Measurements from ENCODE around the gene ULK4.
"Not testable (repeated sequence)": the region's sequence is repeated elsewhere in the genome, so short reads cannot be mapped to it uniquely, and the experiment has no call there.

Gene ULK4

DNA sequence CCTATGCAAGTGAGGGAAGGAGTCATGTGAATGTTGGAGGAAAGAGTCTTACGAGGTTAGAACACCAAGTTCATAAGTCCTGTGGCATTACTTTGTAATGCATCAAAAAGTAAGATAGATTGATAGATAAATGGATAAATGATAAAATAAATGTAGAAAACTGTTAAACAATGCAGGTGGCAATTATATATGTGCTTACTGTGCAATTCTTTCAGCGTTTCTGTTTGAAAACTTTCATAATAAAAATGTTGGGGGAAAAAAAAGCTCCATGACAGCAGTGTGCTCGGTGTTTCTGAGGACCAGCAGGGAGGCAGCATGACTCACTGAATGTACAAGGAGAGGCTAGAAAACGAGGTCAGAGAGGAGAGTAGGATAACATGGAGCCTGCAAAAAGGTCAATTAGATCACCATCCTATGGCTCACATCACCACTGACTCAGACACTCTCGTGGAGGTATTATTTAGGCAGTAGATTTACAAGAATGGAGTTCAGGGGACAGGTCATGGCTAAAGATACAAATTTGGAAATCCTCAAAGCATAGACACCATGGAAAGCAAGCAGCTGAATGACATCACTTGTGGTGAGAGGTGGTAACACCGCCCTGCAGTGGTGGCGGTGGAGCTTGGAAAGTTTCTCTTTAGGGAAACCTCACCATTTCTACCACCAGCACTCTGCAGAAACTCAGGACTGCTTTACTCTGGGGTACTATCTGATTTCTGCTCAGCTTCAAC lies 542.8 kb downstream of the ULK4 start:
- DNase-seq: no peak

DNA sequence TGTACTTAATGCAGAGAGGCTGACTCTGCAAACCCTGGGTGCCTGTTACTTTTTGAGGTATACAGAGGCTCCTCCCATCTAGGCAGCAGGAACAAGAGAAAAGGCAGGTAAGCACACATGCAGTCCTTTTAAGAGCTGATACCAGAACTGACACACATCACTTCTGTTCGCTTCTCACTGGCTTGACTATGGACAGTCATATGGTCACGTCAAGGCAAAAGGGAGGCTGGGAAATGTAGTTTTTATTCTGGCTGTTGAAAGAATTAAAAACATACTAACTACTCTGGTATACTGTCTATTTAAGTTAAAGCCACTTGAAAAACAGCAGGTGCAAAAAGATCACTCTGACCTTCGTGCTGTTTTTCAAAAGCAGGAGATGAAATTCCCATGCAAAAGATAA lies 544.3 kb downstream of the ULK4 start:
- no peak for DNase-seq

DNA sequence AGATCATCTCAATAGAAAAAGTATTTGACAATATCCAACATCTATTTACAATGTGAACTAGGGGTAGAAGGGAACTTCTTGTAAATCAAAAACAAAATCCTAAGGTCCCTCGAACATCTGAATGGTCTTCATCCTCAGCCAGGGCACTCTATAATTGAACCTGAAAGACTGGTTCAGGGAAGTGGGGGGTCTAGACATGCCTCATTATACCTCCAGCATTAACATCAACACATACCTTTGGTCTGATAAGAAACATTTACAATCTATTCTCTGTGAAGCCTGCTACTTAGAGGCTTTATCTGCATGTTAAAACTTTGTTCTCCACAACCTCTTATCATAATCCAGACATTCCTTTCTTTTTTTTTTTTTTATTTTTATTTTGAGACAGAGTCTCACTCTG lies 550.8 kb downstream of the ULK4 start:
- DNase-seq: no peak

DNA sequence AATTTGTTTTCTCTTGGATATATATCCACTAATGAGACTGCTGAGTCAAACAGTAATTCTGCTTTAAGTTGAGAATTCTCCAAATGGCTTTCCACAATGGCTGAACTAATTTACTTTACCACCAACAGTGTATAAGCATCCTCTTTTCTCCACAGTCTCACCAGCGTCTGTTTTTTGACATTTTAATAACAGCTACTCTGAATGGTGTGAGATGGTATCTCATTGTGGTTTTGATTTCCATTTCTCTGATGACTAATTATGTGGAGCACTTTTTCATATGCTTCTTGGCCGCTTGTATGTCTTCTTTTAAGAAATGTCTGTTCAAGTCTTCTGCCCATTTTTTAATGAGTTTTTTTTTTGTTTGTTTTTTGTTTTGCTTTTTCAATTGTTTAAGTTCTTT lies 556.4 kb downstream of the ULK4 start:
- no peak for DNase-seq

DNA sequence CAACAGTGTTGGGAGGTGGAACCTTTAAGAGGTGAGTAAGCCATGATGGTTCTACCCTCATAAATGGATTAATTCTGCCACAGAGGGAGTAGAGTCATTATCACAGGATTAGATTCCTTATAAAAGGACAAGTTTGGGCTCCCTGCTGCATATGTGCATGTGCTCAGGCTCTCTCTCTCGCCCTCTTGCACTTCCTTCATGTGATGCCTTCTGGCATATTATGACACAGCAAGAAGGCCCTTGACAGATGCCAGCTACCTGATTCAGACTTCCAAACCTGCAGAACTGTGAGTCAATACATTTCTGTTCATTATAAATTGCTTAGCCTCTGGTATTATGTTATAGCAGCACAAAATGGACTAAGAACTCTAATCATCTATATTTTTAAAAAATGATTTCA lies 557.3 kb downstream of the ULK4 start:
- DNase-seq: no peak

DNA sequence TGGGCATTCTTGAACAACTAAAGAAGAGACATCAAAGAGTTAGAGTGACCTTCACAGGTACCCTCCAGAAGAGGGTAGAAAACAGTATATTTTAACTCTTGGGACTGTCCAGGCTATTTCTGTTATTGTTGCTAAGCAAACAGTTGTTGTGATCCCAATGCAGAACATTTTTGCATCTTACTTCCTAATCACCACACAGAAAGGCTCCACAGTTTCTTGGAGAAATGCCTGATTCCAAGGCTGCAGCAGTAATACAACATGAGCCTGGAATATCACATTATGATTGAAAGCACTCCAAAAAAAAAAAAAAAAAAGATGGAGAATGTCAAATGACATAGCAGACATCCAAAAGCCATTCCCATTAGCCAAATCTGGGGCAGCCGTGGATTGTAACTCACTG lies 567.0 kb downstream of the ULK4 start:
- no peak for DNase-seq

DNA sequence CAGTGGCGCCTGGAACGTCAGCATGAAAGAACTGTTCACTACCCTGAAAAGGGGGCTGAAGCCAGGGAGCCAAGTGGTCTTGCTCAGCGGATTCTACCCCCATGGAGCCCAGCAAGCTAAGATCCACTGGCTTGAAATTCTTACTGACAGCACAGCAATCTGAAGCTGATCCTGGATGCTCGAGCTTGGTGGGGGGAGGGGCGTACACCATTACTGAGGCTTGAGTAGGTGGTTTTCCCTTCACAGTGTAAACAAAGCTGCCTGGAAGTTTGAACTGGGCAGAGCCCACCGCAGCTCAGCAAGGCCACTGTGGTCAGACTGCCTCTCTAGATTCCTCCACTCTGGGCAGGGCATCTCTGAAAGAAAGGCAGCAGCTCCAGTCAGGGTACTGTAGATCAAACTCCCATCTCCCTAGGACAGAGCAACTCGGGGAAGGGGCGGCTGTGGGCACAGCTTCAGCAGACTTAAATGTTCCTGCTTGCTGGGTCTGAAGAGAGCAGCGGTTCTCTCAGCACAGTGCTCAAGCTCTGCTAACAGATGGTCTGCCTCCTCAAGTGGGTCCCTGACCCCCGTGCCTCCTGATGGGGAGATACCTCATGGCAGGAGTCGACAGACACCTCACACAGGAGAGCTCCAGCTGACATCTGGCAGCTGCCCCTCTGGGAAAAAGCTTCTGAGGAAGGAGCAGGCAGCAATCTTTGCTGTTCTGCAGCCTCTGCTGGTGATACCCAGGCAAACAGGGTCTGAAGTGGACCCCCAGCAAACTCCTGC lies 591.0 kb downstream of the ULK4 start:
- DNase-seq: not testable (repeated sequence)

DNA sequence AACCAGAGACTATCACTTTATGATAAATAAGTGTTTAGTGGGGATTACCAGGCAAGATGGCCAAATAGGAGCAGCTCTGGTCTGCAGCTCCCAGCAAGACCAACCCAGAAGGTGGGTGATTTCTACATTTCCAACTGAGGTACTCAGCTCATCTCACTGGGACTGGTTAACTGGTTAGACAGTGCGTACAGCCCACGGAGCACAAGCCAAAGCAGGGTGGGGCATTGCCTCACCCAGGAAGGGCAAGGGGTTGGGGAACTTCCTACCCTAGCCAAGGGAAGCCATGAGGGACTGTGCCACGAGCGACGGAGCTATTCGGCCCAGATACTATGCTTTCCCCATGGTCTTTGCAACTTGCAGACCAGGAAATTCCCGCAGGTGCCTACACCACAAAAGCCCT lies 591.6 kb downstream of the ULK4 start:
- DNase-seq: no peak

DNA sequence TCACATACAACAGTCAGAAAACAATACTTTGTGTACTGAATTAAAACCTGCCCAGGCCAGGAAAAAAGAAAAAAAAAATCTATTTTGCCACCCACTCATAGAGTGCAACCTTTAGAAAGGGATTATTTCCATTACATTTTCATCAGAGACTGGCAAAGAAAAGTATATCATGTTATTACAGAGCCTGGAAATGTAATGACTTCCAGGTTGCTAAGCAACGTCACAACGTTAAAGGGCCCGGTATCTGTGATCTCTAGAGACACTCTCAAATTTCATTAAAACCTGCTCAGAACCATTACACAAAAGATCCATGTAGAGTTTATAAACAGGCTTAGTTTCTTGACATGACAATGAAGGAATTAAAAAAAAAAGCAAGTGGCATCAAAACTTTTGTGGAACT lies 592.1 kb downstream of the ULK4 start:
- no peak for DNase-seq

DNA sequence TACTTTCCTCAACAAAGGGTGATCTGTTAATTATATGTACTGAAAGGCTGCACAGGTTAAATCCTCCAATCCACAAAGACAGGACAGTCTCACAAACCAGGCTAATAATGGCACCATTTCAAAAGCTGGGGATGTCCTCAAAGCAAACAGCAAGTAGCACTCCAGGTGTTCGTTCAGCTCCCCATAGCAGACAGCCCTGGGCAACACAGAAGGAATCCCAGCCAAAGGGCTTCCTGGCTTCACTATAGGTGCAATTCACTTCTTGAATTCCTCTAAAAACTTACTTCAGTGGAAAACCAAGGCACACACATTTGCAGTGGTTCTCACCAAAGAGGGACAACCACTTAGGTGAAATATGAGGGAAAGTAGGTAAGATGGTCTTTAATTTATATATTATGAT lies 595.9 kb downstream of the ULK4 start:
- DNase-seq: no peak

DNA sequence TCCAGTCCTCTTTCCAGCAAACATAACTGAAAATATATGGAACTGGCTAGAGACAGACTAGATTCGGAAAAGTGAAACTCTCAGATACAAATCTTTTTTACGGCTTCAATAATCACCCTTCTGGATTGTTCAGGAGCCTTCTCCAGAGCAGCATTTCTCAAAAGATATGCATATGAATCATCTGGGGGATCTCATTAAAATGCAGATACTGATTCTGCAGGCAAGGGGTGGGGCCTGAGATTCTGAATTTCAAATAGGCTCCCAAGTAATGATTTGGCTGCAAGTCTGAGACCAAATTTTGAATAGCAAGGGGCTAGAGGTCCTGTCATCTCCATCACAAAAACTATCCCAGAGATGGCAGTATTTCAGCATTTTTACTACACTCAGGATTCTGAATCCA lies 597.2 kb downstream of the ULK4 start:
- DNase-seq: no peak

DNA sequence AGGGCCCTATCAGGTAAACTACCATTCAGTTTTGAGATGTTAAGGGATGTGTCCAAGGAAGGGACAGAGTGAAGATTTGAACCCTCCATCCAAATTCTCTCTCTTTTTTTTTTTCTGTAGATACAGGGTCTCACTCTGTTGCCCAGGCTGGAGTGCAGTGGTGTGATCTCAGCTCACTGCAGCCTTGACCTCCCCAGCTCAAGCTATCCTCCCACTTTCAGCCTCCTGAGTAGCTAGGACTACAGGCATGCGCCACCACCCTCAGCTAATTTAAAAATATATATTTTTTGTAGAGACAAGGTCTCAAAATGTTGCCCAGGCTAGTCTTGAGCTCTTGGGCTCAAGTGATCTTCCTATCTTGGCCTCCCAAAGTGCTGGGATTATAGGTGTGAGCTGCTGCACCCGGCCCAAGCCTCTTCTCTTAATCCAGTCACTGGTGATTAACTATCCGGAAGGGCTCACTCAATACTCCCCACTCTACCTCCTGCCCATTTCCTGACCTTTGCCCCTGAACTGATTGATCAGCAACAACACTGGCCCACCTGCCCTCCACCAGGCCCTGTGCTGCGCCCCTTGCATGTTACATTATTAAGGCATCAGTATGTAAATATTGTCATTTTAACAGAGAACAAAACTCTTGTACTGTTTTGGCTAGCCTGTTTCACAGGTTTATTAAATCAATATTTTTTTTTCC lies 597.9 kb downstream of the ULK4 start:
- no peak for DNase-seq

DNA sequence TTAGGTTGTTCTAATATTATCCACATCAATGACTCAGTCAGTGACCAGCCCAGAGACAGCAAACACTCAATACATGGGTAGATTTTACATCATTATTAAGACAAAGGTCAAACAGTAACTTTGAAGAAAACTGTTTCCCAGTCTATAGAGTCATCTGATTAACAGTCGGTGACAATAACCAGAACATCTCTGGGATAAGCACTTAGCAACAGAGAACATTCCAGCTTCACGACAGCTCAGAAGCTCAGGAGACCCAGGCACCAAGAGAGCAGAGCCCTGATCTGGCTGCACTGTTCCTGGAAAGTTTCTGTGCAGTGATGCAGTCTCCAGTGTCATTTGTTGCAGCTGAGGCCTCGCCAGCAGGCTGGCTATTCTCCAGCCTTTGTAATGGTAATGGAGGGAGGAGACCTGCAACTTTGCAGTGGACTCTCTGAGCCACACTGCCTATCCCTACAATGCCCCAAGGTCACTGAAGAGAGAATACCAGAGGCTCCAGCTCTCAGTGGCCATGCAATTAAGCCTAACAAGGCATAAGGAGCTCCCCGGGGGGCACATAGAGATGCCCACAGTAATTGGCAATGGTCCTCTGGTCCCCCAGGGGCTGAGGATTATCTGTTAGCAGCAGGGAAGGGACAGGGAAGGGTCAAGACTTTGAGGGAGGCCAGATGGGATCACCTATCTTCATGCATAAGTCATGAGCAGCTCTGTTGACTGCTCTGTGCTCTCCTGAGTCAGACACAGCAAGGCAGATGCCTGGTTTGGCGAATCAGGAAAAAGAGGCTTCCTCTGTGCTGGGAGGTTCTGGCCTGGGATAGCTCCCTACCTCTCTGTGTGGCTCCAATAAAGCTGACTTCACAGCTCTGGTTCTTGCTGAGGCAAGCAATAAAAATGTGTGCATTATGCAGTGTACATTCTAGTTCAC lies 599.0 kb downstream of the ULK4 start:
- no peak for DNase-seq

DNA sequence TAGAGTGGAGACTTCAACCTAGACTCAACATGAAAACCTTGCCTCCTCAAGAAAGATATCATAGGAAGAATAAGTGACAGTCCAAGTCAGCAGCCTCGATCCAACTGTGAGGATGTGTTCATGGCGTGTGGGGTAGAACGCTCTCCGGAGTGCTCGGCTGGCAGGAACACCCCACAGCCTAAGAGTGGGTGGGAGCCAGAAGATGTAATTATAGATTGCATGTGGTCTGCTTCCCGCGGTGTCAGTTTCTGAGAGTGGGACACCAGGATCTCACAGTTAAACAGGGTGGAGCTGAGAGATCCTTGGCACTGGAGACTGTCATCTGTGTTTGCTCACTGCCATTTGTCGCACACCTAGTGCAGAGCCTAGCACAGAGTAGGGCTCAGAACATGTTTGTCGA lies 604.6 kb downstream of the ULK4 start:
- no peak for DNase-seq

DNA sequence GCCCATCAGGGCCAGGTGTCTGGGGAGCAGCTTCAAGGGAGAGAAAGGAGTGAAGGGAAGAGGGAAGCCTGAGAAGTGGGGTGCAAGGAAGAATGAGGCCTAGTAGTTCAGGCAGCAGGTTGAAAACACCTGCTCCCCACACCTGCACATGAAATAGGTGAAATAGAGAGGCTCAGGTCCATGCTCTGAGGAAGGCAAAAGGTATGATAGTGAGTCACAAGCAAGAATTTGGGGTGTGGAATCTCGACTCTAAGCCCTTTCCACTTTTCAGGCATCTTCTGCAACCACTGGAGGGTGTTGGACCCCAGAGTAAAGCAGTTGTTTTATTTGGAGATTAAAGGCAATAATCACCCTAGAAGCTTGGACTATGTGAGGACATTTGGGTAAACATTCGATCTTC lies 605.1 kb downstream of the ULK4 start:
- DNase-seq: no peak

DNA sequence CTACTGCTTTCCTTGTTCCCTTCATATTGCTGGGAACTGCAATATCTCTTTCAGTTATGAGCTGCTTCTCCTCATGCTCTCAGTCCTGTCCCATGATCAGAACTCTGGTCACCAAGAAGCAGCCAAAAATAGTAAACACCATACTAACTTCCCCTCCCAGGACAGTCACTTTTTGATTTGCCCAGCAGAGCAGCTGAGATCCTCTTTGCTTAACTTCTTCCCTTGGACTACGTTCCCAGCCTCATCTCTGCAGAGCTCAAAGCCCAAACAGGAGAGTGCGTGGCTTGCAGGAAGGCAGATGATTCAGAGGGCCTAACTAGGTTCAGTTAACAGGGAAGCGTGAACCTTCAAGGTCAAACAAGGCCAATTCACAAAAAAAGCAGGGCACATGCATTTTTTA lies 609.4 kb downstream of the ULK4 start:
- DNase-seq: no peak

DNA sequence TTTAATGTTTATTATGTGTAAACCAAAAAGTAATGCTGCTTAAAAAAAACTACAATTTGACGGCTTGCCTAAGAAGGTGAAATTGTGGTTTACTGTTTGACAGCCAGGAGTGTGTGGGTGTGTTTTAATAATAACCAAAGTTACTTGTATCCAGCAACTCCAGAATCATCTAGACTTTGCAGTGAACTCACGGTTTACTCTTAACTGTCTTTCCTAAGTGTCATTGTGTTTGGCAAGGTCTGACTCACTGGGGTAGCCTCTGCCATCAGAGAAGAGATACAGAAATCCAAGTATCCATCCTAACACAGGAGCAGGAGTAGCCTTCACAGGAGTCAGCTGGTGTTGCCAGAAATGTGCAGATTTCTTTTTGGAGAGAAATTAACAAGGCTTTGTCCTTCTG lies 611.5 kb downstream of the ULK4 start:
- no peak for DNase-seq

DNA sequence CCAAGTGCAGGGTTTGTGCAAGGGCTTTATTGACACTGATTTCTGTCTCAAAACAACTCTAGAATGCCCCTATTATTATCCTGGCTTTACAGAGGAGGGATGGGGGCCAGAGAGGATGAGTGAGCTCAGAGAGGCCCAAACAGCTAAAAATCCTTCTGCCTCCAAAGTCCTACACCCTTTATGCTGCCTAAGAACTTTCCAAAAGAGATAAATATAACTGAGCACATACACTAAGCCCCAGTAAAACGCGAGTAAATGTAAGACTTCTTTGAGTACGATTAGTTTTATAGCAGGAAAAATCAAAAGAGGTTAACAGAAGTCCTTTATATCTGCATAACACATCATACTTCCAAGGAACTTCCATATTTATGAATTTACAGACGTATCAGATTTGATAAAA lies 613.5 kb downstream of the ULK4 start:
- no peak for DNase-seq

DNA sequence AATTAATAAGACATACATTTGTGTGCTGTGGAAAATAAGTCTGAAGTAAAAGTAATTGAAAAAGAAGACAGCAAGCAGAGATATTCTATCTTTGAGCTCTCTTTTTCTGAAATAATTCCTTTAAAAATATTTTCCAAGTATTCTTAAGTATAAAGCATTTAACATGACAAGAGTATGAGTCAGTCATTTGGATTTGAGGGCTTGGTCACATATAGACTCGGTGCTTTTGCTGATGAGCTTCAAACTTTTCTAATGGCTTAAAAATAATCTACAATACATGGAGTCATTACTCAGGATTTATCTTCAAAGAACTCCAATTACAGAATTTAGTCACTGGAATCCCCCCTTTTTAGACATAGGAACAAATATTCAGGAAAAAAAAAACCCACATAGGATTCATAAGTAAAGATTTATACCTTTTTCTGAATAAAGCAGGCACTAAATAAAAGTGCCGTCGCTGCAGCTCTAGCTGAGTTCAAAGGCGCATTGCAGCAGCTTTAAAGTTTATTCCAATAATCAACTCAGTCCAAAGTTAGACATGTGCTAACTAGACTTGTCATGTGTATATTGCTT lies 615.1 kb downstream of the ULK4 start:
- DNase-seq: no peak

DNA sequence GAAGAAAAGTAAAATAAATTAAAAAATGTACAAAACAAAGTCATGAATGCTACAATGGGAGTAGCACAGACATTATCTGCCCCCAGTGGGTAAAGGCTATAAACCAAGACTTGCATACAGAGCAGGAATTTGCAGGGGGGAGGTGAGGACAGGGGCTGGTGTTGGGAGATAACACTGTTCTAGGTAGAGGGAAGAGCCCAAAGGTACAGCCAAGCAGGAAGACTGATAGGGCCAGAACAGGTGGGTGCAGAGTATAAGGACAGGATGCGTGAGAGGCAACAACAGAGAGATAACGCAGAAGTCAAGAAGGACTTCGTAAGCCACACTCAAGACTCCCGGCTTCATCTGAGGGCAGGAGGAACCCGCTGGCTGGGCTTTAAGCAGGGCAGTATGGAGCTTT lies 616.1 kb downstream of the ULK4 start:
- DNase-seq: no peak

DNA sequence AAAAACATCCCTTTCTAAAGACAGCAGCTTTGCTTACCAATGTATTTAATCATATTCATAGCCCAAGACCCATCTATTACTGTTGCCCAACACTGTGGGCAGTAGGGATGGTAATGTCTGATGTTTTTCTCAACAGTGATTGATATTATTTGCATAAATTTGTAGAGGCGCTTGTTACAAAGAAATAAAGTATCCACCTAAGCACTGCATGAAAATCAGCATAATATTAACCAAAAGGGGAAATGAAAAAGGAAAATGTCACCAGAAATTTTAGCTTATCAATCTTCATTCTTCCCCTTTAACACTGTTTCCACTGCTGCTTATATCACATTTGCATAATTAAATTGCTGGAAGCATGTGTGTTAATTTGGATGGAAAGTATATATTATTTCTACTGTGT lies 622.1 kb downstream of the ULK4 start:
- no peak for DNase-seq

DNA sequence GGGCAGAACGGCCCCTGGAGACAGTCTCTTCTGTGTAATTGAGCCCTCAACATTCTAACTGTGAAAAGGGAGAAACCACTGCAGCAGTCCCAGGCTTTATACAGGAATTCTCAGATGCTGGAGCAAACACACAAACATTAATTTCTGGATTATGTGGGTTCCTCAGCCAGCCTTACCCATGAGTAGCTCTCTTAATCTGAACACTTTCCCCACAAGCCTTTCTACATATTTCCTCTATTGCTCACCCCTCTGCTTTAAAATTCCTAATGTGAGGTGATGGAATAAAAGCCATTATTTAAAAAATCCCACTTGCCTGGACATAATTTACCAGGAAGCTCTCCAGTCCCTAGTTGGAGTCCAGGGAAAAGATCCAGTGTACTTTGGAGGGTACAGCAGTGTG lies 623.6 kb downstream of the ULK4 start:
- no peak for DNase-seq

DNA sequence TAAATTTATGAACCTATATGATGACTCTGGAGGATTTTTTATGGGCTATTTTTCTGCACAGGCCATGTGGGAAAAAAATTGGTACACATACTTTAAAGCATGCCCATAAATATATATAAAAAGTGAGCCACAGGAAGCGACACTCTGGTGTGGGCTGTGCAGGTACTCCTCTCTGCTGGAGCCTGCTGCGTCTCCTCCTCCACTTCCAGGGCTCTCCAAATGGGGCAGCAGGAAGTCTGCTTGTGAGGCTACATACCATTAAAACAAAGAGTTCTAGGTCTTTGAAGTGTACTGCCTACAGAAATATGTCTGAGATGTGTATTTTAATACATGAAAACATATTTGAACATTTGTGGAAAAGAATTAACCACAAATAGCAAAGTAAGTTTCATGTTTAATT lies 627.5 kb downstream of the ULK4 start:
- no peak for DNase-seq

Data from 8988T (cell line).